ENCODE results near the gene PDF.
A peak's percentile ranks its signal among the peaks of the same experiment; 100 is the strongest.
"Not testable (repeated sequence)": the region's sequence is repeated elsewhere in the genome, so short reads cannot be mapped to it uniquely, and the experiment has no call there.

The PDF gene

GRCh38 chr16:69315486-69316311 lies 14.7 kb downstream of the PDF start:
- DNase-seq: no peak

GRCh38 chr16:69314534-69314933 lies 15.9 kb downstream of the PDF start:
- DNase-seq: no peak

- DNase-seq: no peak
Measured at GRCh38 chr16:69313469-69313868, 16.9 kb downstream of the PDF start.

DNA sequence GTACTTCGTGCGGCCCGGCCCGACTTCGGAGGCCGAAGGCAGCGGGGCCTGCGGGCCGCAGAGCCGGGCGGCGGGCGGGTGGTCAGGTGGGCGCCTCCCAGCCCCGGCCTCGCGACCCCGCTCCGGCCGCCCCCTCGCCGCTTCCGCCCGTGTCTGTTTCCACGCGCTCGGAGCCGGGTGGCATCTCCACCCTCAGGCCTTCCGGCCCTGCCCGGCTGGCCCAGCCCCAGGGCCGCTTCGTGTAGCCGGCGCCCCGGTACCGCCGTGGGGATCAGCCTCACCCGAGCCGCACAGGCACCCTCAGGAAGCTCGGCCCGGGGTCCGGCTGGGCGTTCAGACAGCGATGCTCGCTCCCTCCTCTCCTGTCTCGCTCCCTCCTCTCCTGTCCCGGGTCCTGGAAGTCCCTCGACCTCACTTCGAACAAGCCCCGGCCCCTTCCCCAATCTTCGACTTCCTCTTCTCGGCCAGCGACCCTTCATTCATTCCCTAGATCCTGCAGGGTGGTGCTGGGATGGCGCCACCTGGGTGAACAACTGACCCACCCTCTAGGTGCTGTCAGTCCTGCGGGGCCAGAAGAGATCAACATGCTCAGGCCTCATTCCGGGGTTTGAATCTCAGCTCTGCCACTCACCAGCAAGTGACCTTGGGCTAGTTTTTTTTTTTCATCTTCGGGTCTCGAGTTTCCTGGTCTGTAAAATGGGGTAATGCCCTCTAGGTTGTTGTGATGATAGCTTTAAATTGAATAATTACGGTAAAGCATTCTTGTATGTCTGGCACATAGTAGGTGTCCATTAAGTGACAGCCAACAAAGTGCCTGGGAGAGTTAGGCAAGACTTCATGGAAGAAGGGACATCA lies 18.6 kb downstream of the PDF start:
- DNase-seq: no peak

GRCh38 chr16:69310653-69311532 lies 19.5 kb downstream of the PDF start, which contains the start of gene VPS4A:
VPS4A (plus strand) TSS chr16:69311350; CDS start chr16:69311512, 162 bp downstream.
- DNase-seq: peak; percentile 88

DNA sequence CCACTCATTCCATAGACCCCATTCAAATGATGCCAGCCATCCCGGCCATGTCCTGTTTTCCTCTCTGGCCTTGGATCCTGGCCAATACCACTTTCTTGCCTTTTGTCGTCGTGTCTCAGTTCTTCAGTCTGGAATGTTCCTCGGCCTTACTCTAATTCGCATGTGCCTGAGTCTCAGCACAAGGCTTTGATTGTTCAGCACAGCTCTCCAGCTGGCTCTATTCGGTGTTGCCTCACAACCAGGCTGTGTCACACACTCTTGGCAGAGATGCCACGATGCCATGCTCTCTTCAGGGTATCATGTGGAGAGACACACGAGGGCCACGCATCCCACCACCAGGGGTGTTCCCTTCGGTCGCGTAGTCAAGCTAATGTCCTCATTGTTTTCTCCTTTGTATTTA lies 21.1 kb downstream of the PDF start:
- DNase-seq: no peak

GRCh38 chr16:69307856-69308255 lies 22.5 kb downstream of the PDF start:
- no peak for DNase-seq

DNA sequence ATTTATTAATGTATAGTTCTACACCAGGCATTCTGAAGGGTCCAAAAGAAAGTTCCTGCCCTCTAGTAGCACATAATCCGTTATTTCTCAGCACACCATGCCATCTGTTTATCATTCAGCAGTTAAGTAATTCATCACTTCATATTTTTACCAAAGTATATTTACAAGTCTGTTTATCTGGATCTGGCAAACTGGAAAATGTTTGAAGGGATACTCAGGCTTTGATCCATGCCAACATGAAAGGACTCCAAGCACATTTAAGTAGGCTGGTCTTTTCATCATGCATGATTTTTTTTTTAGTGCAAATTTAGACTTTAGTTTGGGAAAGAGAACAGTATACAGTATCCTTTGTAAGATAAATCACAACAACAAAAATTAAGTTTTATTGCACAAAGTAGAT lies 23.3 kb downstream of the PDF start:
- DNase-seq: no peak

DNA sequence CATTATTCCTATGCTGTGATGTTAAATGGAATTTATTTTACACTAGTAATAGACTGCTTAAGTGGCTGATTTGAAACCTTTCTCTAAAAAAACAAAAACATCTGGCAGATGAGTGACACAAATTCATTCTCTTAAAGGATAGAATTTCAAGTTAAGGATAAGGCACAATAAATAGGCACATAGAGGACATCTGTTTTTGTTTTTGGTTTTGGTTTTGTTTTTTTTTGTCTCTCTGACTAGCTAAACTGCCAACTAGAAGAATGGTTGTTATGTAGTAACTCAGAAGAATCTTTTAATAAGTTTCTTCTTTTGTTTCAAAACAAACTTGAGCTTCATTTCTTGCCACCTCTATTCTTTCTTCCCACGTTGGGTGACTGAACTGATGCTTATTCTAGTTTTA lies 24.4 kb downstream of the PDF start:
- no peak for DNase-seq

DNA sequence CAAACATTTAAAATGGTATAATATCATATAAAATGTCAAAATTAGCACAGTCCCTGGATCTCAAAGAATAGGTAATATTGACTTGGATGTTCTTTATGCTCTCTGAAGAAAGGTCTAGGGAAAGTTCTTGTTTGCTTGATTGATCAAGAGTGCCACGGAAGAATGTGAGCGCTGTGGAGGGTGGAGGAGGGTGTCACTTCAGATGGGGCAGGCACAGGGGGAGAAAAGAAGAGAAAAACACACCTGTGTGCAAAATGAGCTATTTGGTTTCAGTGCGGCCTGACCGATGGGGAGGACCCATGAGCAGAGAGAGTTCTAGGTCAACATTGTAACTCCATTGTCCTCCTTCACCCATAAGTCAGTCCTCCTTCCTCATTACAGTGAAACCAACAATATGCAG lies 28.1 kb downstream of the PDF start:
- DNase-seq: no peak

DNA sequence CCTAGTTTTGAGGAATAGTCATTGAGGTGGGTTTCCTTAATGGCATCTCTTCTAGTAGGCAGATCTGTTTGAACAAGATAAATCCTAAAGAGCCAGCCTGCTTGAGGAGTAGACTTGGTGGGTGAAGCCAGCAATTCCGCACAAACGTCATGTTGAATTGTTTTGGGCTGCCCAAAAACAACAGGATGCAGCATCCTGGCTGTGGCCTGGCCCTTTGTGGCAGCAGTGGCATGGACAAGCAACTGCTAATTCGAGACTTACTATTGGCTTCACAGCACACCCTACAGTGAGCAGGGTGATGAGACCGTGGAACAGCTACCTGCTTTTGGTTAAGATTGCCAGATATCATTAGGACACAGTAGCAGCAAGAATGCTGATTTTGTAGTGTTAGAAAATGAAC lies 28.5 kb downstream of the PDF start:
- DNase-seq: no peak

GRCh38 chr16:69301187-69301586 lies 29.2 kb downstream of the PDF start:
- no peak for DNase-seq

DNA sequence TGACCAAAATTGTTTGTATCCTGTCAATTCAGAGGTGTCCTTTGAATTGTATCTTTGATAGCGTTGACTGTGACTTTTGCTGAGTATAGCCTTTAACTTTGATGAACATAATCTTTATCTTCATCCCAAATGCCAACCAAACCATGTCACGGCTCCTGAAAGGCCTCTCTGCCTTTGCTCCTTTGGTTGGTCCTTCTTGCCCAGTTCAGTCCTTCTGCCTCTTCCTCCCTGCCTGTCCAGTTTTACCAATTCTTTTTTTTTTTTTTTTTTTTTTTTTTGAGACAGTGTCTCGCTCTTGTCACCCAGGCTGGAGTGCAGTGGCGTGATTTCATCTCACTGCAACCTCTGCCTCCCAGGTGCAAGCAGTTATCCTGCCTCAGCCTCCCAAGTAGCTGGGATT lies 32.1 kb downstream of the PDF start:
- no peak for DNase-seq

DNA sequence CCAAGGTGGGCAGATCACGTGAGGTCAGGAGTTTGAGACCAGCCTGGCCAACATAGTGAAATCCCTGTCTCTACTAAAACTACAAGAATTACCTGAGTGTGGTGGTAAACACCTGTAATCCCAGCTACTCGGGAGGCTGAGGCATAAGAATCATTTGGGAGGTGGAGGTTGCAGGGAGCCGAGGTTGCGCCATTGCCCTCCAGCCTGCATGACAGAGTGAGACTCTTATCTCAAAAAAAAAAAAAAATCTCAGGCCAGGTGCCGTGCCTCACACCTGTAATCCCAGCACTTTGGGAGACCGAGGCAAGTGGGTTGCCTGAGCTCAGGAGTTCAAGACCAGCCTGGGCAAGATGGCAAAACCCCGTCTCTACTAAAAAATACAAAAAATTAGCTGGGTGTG lies 33.6 kb downstream of the PDF start:
- DNase-seq: not testable (repeated sequence)

- DNase-seq: no peak
Measured at GRCh38 chr16:69294051-69294450, 36.3 kb downstream of the PDF start.

GRCh38 chr16:69293401-69293800 lies 37.0 kb downstream of the PDF start:
- DNase-seq: no peak

DNA sequence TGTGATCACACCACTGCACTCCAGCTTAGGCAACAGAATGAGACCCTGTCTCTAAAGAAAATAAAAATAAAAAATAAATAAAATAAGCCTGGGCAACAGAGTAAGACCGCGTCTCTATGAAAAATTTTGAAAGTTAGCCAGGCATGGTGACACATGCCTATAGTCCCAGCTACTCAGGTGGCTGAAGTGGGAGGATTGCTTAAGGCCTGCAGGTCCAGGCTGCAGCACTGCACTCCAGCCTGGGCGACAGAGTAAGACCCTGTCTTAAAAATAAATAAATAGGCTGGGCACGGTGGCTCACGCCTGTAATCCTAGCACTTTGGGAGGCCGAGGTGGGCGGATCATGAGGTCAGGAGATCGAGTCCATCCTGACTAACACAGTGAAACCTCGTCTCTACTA lies 38.7 kb downstream of the PDF start:
- DNase-seq: not testable (repeated sequence)

GRCh38 chr16:69286941-69287713 lies 43.3 kb downstream of the PDF start:
- DNase-seq: peak; percentile 3

GRCh38 chr16:69285240-69285639 lies 45.1 kb downstream of the PDF start:
- DNase-seq: no peak

DNA sequence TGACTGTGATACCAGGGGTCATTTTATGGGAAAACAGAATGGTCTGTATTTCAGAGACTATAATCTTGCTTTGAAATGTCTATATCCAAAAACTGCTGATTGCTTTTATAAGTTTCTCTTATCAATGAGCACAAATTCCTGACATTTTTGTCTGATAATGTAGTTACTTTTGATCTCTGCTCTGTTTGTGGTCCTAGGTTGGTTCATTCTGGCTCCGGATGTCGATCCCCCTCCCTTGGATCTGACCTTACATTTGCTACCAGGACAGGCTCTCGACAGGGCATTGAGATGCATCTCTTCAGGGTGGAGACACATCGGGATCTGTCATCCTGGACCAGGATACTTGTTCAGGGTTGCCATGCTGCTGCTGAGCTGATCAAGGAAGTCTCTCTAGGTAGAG lies 46.5 kb downstream of the PDF start:
- DNase-seq: no peak

DNA sequence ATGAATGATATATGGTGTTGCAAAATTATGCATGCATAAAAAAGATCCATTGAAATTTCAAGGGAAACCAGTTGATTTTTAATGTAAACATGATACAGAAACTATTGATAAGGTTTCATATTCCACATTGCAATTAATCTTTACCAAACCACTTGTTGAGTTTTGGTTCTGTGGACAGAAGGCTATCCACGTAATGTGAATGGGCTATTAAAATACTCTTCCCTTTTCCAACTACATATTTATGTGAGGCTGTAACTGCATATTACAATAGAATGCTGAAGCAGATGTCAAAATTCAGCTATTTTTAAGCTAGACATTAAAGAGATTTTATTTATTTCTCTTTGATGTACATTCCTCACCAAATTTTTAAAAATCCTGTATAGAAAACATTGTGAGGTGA lies 53.0 kb downstream of the PDF start:
- no peak for DNase-seq
